Measurements from ENCODE around the gene PTPRN2. TPM values are rescaled to one million over a fixed set of nuclear protein-coding genes. Genes with fewer than 3 reads are reported as not detected.

PTPRN2 gene
- total and polyA plus RNA-seq, 8 donors, result 12.2 to 49.2 (median 31.8) TPM

GRCh38 chr7:157500171-157500960 is 1087.3 kb downstream of the PTPRN2 start:
- ATAC-seq, result no peak
- Histone ChIP-seq H3K4me1 (no peaks in the 10 kb centered on the region), H3K4me3 (no peak overlapping the region), H3K27me3 (no peaks in the 10 kb centered on the region), H3K36me3 (no peaks in the 10 kb centered on the region), H3K27ac (no peak overlapping the region), H3K9me3 (no peaks in the 10 kb centered on the region)
- WGBS, 2 donors, result 90 to 92% methylated on average over 31 to 32 of the region's 32 CpGs
- intact Hi-C loops (cut with DNase I), result no loop called here
- no peak for DNase-seq
- TF ChIP-seq CTCF (IDR thresholded peaks at IDR 0.05), result no peak
- FAIRE-seq, result no peak

- FAIRE-seq, result no peak
Measured at GRCh38 chr7:157499835-157500153, 1087.8 kb downstream of the PTPRN2 start.

GRCh38 chr7:157499121-157499834 is 1088.3 kb downstream of the PTPRN2 start:
- DNase-seq (no peak), ATAC-seq (no peak), FAIRE-seq (no peak)
- intact Hi-C loops (cut with DNase I), result no loop called here
- TF ChIP-seq CTCF (IDR thresholded peaks at IDR 0.05), result no peak
- Histone ChIP-seq H3K4me3 (no peak overlapping the region), H3K4me1 (no peaks in the 10 kb centered on the region), H3K9me3 (no peaks in the 10 kb centered on the region), H3K27me3 (no peaks in the 10 kb centered on the region), H3K27ac (no peak overlapping the region), H3K36me3 (no peaks in the 10 kb centered on the region)
- 68 to 76% methylated on average over 27 of the region's 27 CpGs for WGBS, 2 donors

More at GRCh38 chr7:157499835-157500153, 1087.8 kb downstream of the PTPRN2 start:
- Histone ChIP-seq H3K9me3 (no peaks in the 10 kb centered on the region), H3K4me1 (no peaks in the 10 kb centered on the region), H3K4me3 (no peak overlapping the region), H3K36me3 (no peaks in the 10 kb centered on the region), H3K27me3 (no peaks in the 10 kb centered on the region), H3K27ac (no peak overlapping the region)
- intact Hi-C loops (cut with DNase I), result no loop called here
- TF ChIP-seq CTCF (IDR thresholded peaks at IDR 0.05), result no peak
- ATAC-seq (no peak), DNase-seq (no peak)
- WGBS, 2 donors, result 78 to 83% methylated on average over 9 of the region's 9 CpGs

- ATAC-seq (peak in 1 of 4 donors; percentile 34), DNase-seq (no peak), FAIRE-seq (no peak)
- Histone ChIP-seq H3K27me3 (no peaks in the 10 kb centered on the region), H3K36me3 (no peaks in the 10 kb centered on the region), H3K27ac (no peak overlapping the region), H3K4me3 (no peak overlapping the region), H3K4me1 (no peaks in the 10 kb centered on the region), H3K9me3 (no peaks in the 10 kb centered on the region)
- intact Hi-C loops (cut with DNase I), result no loop called here
- 32 to 39% methylated on average over 12 of the region's 12 CpGs for WGBS, 2 donors
- no peak for TF ChIP-seq CTCF (IDR thresholded peaks at IDR 0.05)
Measured at GRCh38 chr7:157498657-157499056, 1089.0 kb downstream of the PTPRN2 start.
